Lung (tissue), 12 donors: Measurements from ENCODE around the gene ENOSF1. TPM values are rescaled to one million over a fixed set of nuclear protein-coding genes. Genes with fewer than 3 reads are reported as not detected.
A peak's percentile ranks its signal among the peaks of the same experiment; 100 is the strongest.

Experiments
- ATAC-seq: fragments of 200-7000 bp; cut with Tn5 transposase; one replicate; pipeline ENCODE4 v1.9.1; 2020; ENCODE audit warnings: moderate number of reproducible peaks; ENCODE audit not compliant: insufficient read depth, low FRiP score
- DNase-seq, 3 donors: peaks; one replicate each; pipeline ENCODE4 v3.0.0-alpha.2; 2013 to 2017
- H3K27ac ChIP-seq, 2 donors: one replicate each; pipeline ENCODE4 v1.5.1; 2013; ENCODE audit warnings: mild to moderate bottlenecking in 2 of 2, moderate library complexity in 2 of 2, control low read depth in 1 of 2, inconsistent platforms in 1 of 2, low read depth in 1 of 2, low read length in 1 of 2
- H3K27me3 ChIP-seq, 3 donors: one replicate each; pipeline ENCODE4 v1.5.1; 2013; ENCODE audit warnings: low read length in 2 of 3; ENCODE audit not compliant: control insufficient read depth in 3 of 3, insufficient read depth in 3 of 3
- H3K36me3 ChIP-seq, 4 donors: one replicate each; pipeline ENCODE4 v1.5.1; 2013; ENCODE audit warnings: low read length in 4 of 4, mild to moderate bottlenecking in 1 of 4, moderate library complexity in 1 of 4; ENCODE audit not compliant: control insufficient read depth in 4 of 4, insufficient read depth in 4 of 4
- H3K4me1 ChIP-seq, 5 donors: one replicate each; pipeline ENCODE4 v1.5.1; 2013; ENCODE audit warnings: low read length in 5 of 5, mild to moderate bottlenecking in 2 of 5, moderate library complexity in 1 of 5; ENCODE audit not compliant: control insufficient read depth in 5 of 5, insufficient read depth in 5 of 5
- H3K4me3 ChIP-seq: one replicate; pipeline ENCODE4 v1.5.1; 2013; ENCODE audit warnings: mild to moderate bottlenecking, control low read depth, moderate library complexity
- H3K9ac ChIP-seq, 2 donors: one replicate each; pipeline ENCODE4 v1.5.1; 2013; ENCODE audit warnings: low read length in 2 of 2, control low read depth in 1 of 2; ENCODE audit not compliant: insufficient read depth in 1 of 2
- H3K9me3 ChIP-seq, 4 donors: one replicate each; pipeline ENCODE4 v1.5.1; 2013; ENCODE audit warnings: low read length in 3 of 4, mild to moderate bottlenecking in 1 of 4, moderate library complexity in 1 of 4; ENCODE audit not compliant: control insufficient read depth in 4 of 4, insufficient read depth in 3 of 4
- CTCF ChIP-seq: IDR thresholded peaks from 2 replicates; pipeline ENCODE4 v1.5.1; 2012; ENCODE audit warnings: mild to moderate bottlenecking; ENCODE audit errors: control extremely low read depth, extremely low read depth
- WGBS, 2 donors: extraction: QIAGEN DNeasy Blood & Tissue Kit; methylation state at CpG; one replicate each; pipeline ENCODE4 v1.1.7; 2013; 5-methylcytosine and 5-hydroxymethylcytosine counted together
- polyA plus RNA-seq, 2 donors: library from polyadenylated mRNA; stranded (reverse); fragments of 200-250 nt; gene quantifications; one replicate each; pipeline ENCODE4 v1.2.1, GENCODE V29; 2013
- total RNA-seq, 2 donors: library from RNA; depleted of rRNA in 1 of 2; stranded (reverse); fragments of >200 nt in 1 of 2; gene quantifications; one replicate each; pipeline ENCODE4 v1.2.1, GENCODE V29; 2014 to 2021
- donor health status: control.
- donor health status: control.
- donor health status: Bipolar disorder and iron deficiency.
- donor health status: healthy.
- donor health status: DM: yes; HTN: yes; CAD: no.

Gene ENOSF1
- total and polyA plus RNA-seq, 4 donors: 26.9 to 122 (median 101) TPM

- ATAC-seq (no peak), DNase-seq (no peak)
- no peak for TF ChIP-seq CTCF
- WGBS, 2 donors: 75 to 78% methylated on average over 5 of the region's 5 CpGs
- Histone ChIP-seq H3K4me3 (no peak overlapping the region), H3K27me3 (no peaks in the 10 kb centered on the region), H3K9ac (no peak overlapping the region), H3K9me3 (no peaks in the 10 kb centered on the region), H3K27ac (no peak overlapping the region), H3K36me3 (peaks cover 0 to 36% (median 7%) of the 10 kb centered on the region in 4 donors), H3K4me1 (peaks cover 0 to 3% (median 0%) of the 10 kb centered on the region in 5 donors)
These were observed 24.1 kb downstream of the ENOSF1 start for GRCh38 chr18:688323-688722.

DNA sequence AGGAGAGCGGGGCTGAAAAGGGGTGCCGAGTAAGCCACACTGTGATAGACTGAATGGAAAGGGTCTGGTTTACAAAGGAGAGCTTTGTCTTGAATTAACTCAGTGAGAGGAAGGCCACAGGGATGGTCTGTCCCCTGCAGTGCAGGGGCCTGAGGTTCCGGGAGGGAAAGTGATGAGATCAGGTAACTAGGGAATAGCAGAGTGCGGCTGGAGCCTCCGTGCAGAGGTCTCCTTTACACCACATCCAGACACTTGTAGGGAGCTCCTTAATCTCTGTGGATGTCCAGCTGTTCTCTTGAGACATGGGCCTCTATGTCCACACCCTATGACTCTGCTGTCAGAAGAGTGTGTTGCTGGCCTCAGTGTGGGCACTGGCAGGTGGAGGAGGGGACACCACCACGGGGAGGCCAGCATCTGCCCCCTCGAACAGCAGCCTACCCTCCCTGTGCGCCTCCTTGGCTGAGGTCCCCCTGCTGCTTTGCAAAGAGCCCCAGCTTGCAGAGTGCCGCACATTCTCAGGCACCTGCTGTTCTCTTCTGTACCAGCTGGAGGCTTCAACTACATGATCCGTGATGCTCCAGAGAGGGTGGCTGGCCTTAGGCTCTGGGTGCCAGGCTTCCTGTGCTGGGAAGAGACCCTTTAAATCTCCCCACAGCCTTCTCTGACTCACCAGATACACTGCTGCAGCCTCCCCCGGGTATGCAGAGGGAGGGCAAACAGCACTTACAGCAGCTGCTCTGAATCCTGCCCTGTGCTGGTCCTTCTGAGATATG is 25.9 kb downstream of the ENOSF1 start:
- H3K4me1 ChIP-seq: peaks cover 0 to 3% (median 0%) of the 10 kb centered on the region in 5 donors
- ATAC-seq (no peak), DNase-seq (no peak)
- H3K27ac ChIP-seq: no peak overlapping the region
- H3K4me3 ChIP-seq: no peak overlapping the region
- no peaks in the 10 kb centered on the region for H3K27me3 ChIP-seq
- H3K36me3 ChIP-seq: peaks cover 5 to 34% (median 17%) of the 10 kb centered on the region in 4 donors
- H3K9ac ChIP-seq: no peak overlapping the region
- 90 to 92% methylated on average over 11 of the region's 11 CpGs for WGBS, 2 donors
- no peaks in the 10 kb centered on the region for H3K9me3 ChIP-seq
- no peak for TF ChIP-seq CTCF

GRCh38 chr18:685438-685837 is 27.0 kb downstream of the ENOSF1 start:
- no peak for ATAC-seq

More at GRCh38 chr18:685438-685837, 27.0 kb downstream of the ENOSF1 start:
- H3K27ac ChIP-seq: no peak overlapping the region
- H3K9ac ChIP-seq: no peak overlapping the region
- no peak overlapping the region for H3K4me3 ChIP-seq
- H3K27me3 ChIP-seq: no peaks in the 10 kb centered on the region
- WGBS, 2 donors: 83 to 88% methylated on average over 3 of the region's 3 CpGs
- no peaks in the 10 kb centered on the region for H3K9me3 ChIP-seq
- H3K36me3 ChIP-seq: peaks cover 5 to 34% (median 18%) of the 10 kb centered on the region in 4 donors
- DNase-seq: peak in 1 of 3 donors; percentile 34
- TF ChIP-seq CTCF: no peak
- H3K4me1 ChIP-seq: peaks cover 0 to 3% (median 0%) of the 10 kb centered on the region in 5 donors
